ENCODE measurements around the gene PLXNA2. TPM values are rescaled to one million over a fixed set of nuclear protein-coding genes. Genes with fewer than 3 reads are reported as not detected.

Gene PLXNA2
- polyA plus RNA-seq, 1 of the 3 experiments (the other 2 are of a cell fraction) = 8.5 TPM

DNA sequence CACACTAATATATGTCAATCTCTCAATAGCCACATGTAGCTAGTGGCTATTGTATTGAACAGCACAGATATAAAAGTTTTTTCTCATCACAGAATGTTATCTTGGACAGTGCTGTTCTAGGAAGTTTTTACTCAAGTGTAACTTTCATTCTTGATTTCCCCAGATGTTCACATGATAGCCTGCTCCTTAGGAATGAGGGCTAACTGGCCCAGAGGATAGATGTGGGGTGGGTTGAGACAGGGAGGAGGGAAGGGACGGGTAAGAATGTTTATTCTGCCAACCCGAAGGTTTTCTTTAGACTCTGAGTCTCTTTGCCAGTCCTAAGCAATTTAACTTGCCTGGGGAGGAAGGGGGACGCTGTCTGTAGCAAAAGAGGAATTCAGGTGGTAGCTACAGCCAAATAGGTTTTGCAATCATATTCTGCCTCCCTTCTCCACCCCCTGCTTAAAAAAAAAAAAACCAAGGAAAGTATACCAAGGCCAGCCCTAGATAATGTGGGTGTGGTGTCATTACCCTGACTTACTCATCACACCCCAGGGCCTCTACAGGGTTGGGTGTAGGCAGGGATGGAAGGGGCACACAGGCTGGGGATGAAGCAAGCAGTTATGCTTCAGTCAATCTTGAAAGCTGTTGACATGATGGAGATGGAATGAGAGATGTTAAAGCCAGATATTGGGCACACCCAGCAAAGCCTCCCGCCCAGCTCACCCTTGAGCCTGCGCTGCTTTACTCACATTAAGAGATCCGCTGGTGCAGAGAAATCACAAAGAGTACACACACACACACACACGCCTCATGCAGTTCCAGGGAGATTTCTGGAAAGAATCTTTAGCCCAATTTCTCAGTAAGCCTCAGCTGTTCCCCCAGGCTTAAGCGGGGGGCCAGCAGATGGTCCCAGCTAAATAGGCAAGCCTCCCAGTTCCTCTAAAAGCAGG, 59.9 kb downstream of the PLXNA2 start:
- Histone ChIP-seq H3K9me2 (no peaks in the 10 kb centered on the region), H3K4me3 (ENCODE audit: low read depth in 2 of 2, low read length in 1 of 2) (no peak overlapping the region), H3K9me3 (no peaks in the 10 kb centered on the region), H3K36me3 (replicated peaks in 1 of 2; ENCODE audit: control insufficient read depth in 1 of 2, insufficient read depth in 2 of 2, low read length in 1 of 2) (peaks cover 0 to 6% of the 10 kb centered on the region in 2 experiments), H3K4me2 (peak overlapping the region; percentile 65), H3K27me3 (ENCODE audit: insufficient read depth) (no peaks in the 10 kb centered on the region), H3K79me2 (ENCODE audit: insufficient read depth) (peaks cover 57% of the 10 kb centered on the region), H3F3A (replicated peaks; ENCODE audit: insufficient read depth) (peaks cover 20% of the 10 kb centered on the region), H3K27ac (ENCODE audit: low read depth in 2 of 2, low read length in 1 of 2) (peak overlapping the region; percentile 48 to 79; a peak in 3 of 4 replicates), H3K9ac (peak overlapping the region; percentile 45; the same call in 1 of the 2 replicates), H4K20me1 (ENCODE audit: insufficient read depth) (peaks cover 5% of the 10 kb centered on the region; the same call in 1 of the 2 replicates), H3K4me1 (ENCODE audit: control insufficient read depth in 1 of 2, insufficient read depth in 2 of 2, low read depth in 1 of 2, low read length in 1 of 2) (peaks cover 23 to 36% of the 10 kb centered on the region in 2 experiments), H2AFZ (ENCODE audit: low read depth) (no peak overlapping the region)
- peak; percentile 41 for TF ChIP-seq JUND (IDR thresholded peaks at IDR 0.05)
- TF ChIP-seq, protein P1, sequence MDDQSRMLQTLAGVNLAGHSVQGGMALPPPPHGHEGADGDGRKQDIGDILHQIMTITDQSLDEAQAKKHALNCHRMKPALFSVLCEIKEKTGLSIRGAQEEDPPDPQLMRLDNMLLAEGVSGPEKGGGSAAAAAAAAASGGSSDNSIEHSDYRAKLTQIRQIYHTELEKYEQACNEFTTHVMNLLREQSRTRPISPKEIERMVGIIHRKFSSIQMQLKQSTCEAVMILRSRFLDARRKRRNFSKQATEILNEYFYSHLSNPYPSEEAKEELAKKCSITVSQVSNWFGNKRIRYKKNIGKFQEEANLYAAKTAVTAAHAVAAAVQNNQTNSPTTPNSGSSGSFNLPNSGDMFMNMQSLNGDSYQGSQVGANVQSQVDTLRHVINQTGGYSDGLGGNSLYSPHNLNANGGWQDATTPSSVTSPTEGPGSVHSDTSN (IDR thresholded peaks at IDR 0.05) = peak; percentile 91
- TF ChIP-seq FOSL2 (IDR thresholded peaks at IDR 0.05; ENCODE audit: borderline replicate concordance, low read depth) = peak; percentile 28; the same call in 1 of the 2 replicates
- TF ChIP-seq POLR2AphosphoS5 (IDR thresholded peaks at IDR 0.05; ENCODE audit: low read depth, low read length) = no peak
- 0 out of 2 replicates have a peak, but pooled peaks have one; percentile 6 for TF ChIP-seq MEF2A (IDR thresholded peaks at IDR 0.05; ENCODE audit: borderline replicate concordance, low read depth)
- peak; percentile 68 for TF ChIP-seq TCF12 (IDR thresholded peaks at IDR 0.05)
- peak; percentile 20; the same call in 1 of the 2 replicates for TF ChIP-seq NFIC (IDR thresholded peaks at IDR 0.05; ENCODE audit: borderline replicate concordance)
- no peak for TF ChIP-seq SIN3A (IDR thresholded peaks at IDR 0.05; ENCODE audit: borderline replicate concordance, low read depth, low read length)
- TF ChIP-seq RFX5 (IDR thresholded peaks at IDR 0.05; ENCODE audit: low read length) = no peak
- ChIA-PET CTCF (interaction anchor here (0.8 to 3.2 kb wide), 5 partner anchors 10 to 162 kb away, joined by 3 to 12 read pairs (median 4); no protein-coding TSS in a partner anchor), POLR2A (no interaction called here)
- WGBS (ENCODE audit: low lambda C conversion rate) = 66% methylated on average over 8 of the region's 8 CpGs
- DNase-seq = no peak

DNA sequence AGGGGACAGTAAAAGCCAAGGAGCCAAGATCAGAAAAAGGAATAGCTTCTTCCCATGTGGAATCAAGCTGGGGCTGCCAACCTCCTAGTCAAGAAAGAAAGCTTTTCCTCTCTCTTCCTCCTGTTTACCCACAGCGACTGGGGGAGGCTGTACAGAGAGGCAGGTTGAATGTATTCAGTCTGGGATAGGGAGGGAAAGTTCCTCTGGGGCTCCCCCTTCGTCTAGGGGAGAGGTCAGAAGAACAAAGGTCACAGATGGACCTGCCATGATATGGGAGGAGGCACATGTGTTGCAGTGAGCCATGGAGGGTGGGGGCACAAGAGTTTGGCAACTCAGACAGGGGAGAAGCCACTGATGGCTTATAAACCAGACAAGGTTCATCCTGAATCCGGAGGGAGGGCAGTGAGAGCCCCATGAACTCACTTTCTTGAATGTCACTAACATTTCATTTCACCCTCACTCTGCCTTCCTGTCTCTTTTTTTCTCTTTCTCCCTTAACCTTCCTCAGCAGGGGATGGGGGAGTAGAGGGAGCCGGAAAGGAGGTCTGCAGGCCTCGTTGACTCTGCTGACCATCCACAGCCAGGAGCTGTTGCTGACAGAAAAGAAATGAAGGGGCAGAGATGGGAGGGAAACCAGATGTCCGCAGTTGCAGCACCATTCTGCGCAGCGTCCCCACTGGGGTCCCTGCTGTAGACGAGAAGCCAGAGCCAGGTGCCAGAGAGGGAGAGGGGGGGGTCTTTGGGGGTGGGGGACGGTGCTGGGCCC, 61.1 kb downstream of the PLXNA2 start:
- TF ChIP-seq, protein P2, sequence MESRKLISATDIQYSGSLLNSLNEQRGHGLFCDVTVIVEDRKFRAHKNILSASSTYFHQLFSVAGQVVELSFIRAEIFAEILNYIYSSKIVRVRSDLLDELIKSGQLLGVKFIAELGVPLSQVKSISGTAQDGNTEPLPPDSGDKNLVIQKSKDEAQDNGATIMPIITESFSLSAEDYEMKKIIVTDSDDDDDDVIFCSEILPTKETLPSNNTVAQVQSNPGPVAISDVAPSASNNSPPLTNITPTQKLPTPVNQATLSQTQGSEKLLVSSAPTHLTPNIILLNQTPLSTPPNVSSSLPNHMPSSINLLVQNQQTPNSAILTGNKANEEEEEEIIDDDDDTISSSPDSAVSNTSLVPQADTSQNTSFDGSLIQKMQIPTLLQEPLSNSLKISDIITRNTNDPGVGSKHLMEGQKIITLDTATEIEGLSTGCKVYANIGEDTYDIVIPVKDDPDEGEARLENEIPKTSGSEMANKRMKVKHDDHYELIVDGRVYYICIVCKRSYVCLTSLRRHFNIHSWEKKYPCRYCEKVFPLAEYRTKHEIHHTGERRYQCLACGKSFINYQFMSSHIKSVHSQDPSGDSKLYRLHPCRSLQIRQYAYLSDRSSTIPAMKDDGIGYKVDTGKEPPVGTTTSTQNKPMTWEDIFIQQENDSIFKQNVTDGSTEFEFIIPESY (IDR thresholded peaks at IDR 0.05; ENCODE audit: borderline replicate concordance, low read depth) = no peak
- TF ChIP-seq FOXJ3 (CRISPR knock-in tag; IDR thresholded peaks at IDR 0.05) (no peak), JUND (IDR thresholded peaks at IDR 0.05) (no peak), CHD2 (IDR thresholded peaks at IDR 0.05; ENCODE audit: low read length, partially characterized antibody) (no peak), SMC3 (IDR thresholded peaks at IDR 0.05; ENCODE audit: low read depth, low read length) (no peak), GATA2 (CRISPR knock-in tag; IDR thresholded peaks at IDR 0.05) (no peak), FOXM1 (IDR thresholded peaks at IDR 0.05; ENCODE audit: low read depth) (no peak), RXRA (IDR thresholded peaks at IDR 0.05; ENCODE audit: borderline replicate concordance, low read depth) (no peak), TEAD4 (IDR thresholded peaks at IDR 0.05; ENCODE audit: borderline replicate concordance, insufficient read depth) (no peak), NRF1 (IDR thresholded peaks at IDR 0.05; ENCODE audit: low read depth, low read length) (no peak), EP300 (IDR thresholded peaks at IDR 0.05; ENCODE audit: borderline replicate concordance in 1 of 2, low read depth in 1 of 2, low read length in 1 of 2) (no peak), FOSL2 (IDR thresholded peaks at IDR 0.05; ENCODE audit: borderline replicate concordance, low read depth) (no peak), MEF2A (IDR thresholded peaks at IDR 0.05; ENCODE audit: borderline replicate concordance, low read depth) (no peak), RCOR1 (IDR thresholded peaks at IDR 0.05; ENCODE audit: low read length) (no peak)
- no peak overlapping the region for H3K9ac ChIP-seq
- 90% methylated on average over 10 of the region's 10 CpGs for WGBS (ENCODE audit: low lambda C conversion rate)
- ChIA-PET CTCF (interaction anchor here (0.8 to 1.6 kb wide), 5 partner anchors 10 to 89 kb away, joined by 3 to 6 read pairs (median 4); no protein-coding TSS in a partner anchor), POLR2A (no interaction called here)
- H3K36me3 ChIP-seq (replicated peaks in 1 of 2; ENCODE audit: control insufficient read depth in 1 of 2, insufficient read depth in 2 of 2, low read length in 1 of 2) = peaks cover 0 to 6% of the 10 kb centered on the region in 2 experiments
- peaks cover 34 to 44% of the 10 kb centered on the region in 2 experiments for H3K4me1 ChIP-seq (ENCODE audit: control insufficient read depth in 1 of 2, insufficient read depth in 2 of 2, low read depth in 1 of 2, low read length in 1 of 2)
- peak; percentile 32 for DNase-seq
- no peaks in the 10 kb centered on the region for H3K27me3 ChIP-seq (ENCODE audit: insufficient read depth)
- no peak overlapping the region for H3K27ac ChIP-seq (ENCODE audit: low read depth in 2 of 2, low read length in 1 of 2)
- no peaks in the 10 kb centered on the region for H3K9me3 ChIP-seq
- peaks cover 52% of the 10 kb centered on the region for H3K79me2 ChIP-seq (ENCODE audit: insufficient read depth)
- no peak overlapping the region for H2AFZ ChIP-seq (ENCODE audit: low read depth)
- peaks cover 25% of the 10 kb centered on the region for H3F3A ChIP-seq (replicated peaks; ENCODE audit: insufficient read depth)
- H3K4me3 ChIP-seq (ENCODE audit: low read depth in 2 of 2, low read length in 1 of 2) = no peak overlapping the region
- no peak overlapping the region for H3K4me2 ChIP-seq
- H4K20me1 ChIP-seq (ENCODE audit: insufficient read depth) = peaks cover 5% of the 10 kb centered on the region; the same call in 1 of the 2 replicates
- H3K9me2 ChIP-seq = no peaks in the 10 kb centered on the region

Data from SK-N-SH (cell line).